D341Med (cell line): Measurements from ENCODE around the gene LIPK.
"Not testable (repeated sequence)": the region's sequence is repeated elsewhere in the genome, so short reads cannot be mapped to it uniquely, and the experiment has no call there.

Experiments
- DNase-seq: peaks from one replicate; pipeline ENCODE4 v3.0.0; 2012; ENCODE audit warnings: low spot score

Gene LIPK, protein sequence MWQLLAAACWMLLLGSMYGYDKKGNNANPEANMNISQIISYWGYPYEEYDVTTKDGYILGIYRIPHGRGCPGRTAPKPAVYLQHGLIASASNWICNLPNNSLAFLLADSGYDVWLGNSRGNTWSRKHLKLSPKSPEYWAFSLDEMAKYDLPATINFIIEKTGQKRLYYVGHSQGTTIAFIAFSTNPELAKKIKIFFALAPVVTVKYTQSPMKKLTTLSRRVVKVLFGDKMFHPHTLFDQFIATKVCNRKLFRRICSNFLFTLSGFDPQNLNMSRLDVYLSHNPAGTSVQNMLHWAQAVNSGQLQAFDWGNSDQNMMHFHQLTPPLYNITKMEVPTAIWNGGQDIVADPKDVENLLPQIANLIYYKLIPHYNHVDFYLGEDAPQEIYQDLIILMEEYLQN

DNA sequence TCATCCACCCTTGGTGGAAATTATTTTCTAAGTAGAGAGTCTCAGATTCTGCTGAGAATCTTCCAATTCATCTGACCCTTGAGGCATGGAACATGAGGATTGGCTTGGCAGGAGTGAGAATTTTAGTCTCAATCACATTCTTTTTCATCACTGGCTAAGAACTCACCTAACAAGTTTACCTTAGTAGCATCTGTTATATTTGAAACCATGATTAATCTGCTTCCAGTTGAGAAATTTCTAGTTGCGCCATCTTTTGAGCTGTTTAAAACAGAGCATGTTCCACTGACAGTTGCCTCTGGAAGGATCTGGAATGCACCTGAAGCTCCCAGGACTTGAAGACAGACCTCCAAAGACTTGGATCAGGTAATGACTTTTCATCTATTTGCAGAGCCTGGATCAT, at the start of gene LIPK:
Gene LIPK, plus strand, starts transcription at position 292 of the 400 bp plus-strand sequence. CDS start 18,295 bp downstream, outside the sequence.
- DNase-seq, result no peak

DNA sequence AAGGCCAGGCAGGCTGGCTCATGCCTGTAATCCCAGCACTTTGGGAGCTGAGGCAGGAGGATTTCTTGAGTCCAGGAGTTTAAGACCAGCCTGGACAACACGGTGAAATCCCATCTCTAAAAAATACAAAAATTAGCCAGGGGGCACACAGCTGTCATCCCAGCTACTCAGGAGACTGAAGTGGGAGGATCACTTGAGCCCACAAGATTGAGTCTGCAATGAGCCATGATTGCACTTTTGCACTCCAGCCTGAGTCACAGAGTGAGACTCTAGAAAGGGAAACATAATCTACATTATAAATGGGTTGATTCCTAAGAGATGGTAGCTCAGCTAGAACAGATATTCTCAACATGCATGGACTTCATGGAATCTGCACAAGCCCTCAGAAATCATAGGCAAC, 48.1 kb upstream of the LIPK start:
- DNase-seq, result no peak

DNA sequence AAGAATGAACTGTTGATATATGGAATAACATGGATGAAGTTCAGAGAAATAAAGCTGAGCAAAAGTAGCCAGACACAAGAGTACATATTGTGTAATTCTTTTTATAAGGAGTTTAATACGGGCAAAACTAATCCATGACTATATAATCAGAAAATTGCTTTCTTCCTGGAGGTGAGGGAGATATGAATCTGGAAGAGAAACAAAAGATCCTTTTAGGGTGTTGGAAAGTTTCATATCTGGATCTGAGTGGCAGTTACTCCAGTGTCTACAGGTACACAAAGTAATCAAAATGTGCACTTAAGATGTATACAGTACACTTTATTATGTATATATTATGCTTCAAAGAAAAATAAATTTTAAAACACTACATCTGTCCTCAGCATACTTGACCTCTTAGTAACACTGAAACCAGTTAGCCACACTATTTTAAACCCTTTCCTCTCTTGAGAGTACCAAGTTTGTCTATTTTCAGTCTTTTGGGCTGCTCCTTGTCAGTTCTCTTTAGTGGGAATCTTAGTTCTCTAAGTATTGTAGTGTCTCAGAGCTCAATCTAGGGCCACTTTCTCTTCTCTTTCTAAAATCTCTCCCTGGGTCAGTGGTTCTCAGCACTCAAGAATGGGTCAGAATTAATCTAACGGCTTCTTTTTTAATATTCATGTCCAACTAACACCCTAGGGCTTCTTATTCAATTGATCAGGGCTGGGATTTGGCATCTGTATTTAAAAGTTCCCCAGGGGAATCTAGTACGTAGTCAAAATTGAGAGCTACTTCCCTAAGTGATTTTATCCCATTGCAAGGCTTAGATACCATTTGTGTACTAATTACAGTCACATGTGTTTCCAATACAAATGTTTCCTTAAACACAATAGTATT, 46.1 kb upstream of the LIPK start:
- no peak for DNase-seq

DNA sequence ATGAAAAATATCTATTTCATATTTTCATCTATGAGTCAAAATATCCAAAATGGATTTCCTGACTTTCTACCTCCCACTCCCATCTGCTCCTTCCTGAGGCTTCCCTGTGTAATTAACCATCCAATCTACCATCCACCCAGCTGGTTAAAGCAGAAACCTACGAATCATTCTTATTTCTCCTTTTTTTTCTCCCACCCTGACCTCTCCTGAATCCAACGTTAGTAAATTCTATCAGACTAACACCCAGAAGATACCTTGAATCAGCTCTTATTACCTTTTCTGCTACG, 45.5 kb upstream of the LIPK start:
- DNase-seq, result no peak

DNA sequence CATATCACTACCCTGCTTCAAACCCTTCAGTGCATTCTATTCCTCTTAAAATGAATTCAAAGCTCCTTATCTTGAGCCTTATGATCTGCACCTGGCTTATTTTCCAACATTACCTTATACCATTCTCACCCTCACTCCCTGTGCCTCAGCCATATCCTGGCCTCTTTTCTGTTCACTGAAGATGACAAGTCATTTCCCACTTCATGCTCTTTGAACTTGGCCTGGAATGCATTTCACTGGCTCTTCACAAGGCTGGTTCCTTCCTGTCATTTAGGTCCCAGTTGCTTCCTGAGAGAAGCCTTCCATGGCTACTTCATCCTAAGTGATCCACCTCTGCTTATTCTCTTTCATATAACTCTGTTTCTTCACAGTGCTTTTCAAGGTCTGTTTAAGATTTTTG, 45.0 kb upstream of the LIPK start:
- DNase-seq, result no peak

DNA sequence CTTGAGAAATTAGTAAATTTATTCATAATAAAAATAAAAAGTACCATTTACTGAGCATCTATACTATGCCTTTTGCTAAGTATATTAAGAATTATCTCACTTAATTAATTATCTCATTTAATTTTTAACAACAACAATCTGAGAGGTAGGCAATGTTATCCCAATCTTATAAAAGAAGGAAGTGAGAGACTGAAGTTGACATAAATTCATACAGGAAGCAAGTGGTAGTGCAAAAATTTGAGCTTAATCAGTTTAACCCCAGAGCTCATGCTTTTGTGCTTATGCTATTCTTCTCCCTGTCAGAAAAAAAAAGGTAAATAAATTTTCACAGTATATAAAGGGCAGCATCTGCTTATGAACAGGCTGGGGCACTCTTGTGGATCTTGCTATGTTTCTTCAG, 44.5 kb upstream of the LIPK start:
- DNase-seq, result no peak

DNA sequence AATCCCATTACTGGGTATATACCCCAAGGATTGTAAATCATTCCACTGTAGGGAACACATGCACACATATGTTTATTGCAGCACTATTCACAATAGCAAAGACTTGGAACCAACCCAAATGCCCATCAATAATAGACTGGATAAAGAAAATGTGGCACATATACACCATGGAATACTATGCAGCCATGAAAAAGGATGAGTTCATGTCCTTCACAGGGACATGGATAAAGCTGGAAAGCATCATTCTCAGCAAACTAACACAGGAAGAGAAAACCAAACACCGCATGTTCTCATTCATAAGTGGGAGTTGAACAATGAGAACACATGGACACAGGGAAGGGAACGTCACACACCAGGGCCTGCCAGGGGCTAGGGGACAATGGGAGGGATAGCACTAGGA, 42.9 kb upstream of the LIPK start:
- not testable (repeated sequence) for DNase-seq

DNA sequence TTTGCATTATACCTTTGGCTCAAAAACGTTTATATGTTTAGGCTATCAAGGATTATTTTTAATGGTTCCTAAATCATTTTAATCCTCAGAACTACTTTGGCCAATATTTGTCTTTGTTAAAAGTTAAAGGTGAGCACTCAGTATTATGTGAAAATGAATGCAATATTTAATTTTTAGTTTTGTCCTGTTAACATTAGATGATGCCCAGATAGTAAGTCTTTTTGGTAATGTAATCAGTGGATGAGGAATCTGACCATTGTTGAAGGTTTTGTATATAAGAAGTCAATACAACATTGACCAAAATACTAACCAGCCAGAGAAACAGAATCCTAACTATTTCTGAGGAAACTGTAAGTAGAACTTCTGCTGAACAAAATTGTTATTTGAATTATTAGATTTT, 41.9 kb upstream of the LIPK start, which contains the start of gene LIPF:
Gene LIPF, plus strand, starts transcription at position 301 of the 400 bp plus-strand sequence. CDS start 2,856 bp downstream, outside the sequence.
- no peak for DNase-seq

DNA sequence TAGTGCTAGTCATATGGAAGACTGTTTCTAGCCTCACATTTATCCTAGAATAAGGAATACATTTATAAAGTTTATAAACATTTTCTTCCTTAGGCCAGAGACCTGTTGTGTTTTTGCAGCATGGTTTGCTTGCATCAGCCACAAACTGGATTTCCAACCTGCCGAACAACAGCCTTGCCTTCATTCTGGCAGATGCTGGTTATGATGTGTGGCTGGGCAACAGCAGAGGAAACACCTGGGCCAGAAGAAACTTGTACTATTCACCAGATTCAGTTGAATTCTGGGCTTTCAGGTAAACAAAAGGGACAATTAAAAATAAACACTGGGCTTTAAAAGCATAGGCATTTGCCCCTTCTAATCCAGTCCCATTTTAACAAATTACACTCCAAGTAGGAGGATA, 37.6 kb upstream of the LIPK start:
- no peak for DNase-seq

DNA sequence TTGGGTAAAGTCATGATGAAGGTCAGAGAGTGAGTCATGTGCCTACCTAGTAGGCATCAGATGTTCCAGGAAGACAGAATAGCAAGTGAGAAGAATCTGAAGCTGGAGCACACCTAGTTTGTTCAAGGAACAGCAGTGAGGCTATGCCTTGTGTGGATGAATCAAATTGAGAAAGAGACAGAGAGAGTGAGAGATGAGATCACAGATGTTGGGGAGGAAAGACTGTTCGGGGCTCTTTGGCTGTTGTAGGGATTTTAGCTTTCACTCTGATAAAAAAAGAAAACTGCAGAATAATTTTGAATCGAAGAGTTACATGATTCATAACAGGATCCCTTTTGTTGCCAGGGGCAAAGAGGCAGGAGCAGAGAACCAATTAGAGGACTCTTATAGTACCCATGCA, 35.6 kb upstream of the LIPK start:
- no peak for DNase-seq

DNA sequence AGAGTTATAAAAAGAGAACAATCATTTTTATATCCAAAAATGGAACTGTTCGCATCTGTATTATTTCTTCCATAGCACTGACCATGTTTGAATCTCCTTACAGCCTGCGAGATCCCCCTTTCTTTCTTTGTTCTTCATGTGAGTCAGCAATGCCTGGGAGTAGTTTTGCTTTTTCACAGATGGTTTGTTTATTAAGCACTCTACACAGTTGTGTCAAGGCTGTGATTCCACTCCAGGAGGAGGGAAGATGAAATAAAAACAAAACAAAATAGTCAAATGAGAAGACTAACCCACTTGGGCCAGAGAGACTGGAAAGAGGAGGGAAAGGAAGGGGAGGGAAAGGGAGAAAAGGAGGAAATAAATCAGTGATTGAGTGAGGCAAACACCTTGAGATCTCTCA, 34.0 kb upstream of the LIPK start:
- no peak for DNase-seq

DNA sequence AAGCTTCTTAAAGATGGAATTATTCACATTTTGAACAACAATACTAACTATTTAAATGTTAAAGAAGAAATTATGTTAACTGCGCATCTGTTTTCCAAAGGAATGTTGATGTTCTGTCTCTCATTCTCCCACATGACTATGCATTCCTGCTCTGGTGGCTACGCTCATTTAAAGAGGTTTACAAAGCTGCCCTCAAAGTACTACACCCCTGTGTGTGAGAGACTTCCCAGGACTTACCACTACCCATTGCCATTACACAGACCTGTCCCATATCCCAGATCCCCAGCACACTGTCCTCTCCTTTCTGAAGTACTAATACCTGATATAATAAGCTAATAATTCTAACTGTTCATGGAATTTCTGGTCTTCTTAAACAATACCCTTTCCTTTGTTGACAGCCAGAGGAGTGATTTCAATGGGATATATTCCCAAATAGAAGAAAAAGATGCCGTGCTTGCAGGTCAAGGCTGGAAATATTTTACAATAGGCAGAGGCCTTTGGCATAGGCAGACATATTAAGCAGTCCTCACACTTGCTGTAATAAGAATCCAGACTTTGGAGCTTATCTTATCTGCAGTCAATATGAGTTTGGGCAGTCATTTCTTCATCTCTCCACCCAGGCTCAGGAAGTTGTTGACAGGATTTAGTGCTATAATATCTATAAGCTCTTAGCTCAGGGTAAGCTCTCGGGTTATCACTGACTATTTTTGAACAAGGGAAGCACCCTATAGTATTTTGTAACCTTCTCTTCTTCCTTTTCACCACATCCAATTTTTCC, 29.6 kb upstream of the LIPK start:
- DNase-seq, result no peak

DNA sequence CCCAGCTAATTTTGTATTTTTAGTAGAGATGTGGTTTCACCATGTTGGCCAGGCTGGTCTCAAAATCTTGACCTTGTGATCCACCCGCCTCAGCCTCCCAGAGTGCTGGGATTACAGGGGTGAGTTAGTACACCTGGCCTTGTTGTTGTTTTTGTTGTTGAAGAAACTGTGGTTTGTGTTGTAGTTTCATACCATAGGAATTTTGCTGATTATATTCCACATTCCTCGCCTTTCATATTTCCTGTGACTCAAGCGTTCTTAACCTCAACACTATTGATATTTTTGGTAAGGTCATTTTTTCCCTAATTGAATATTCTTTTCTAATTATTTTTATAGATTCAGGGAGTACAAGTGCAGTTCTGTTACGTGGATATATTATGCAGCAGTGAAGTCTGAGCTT, 25.1 kb upstream of the LIPK start:
- DNase-seq, result no peak

DNA sequence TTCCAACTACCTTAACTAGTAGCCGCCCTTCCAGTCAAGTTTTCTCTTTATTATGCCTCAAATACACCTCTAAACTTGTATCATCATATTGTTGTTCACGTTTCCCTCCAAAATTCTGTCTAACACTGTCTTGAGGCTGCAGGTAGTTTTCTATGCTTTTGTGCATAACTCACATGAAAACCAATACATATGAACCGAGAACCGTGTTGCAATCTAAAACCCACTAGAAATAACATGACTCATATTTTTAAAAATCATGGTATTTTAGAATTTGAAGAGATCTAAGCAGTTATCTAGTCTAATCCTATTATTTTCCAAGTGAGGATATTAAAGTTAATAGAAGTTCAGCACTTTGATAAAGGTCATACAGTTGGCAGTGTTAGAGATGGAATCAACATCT, 23.6 kb upstream of the LIPK start:
- no peak for DNase-seq

DNA sequence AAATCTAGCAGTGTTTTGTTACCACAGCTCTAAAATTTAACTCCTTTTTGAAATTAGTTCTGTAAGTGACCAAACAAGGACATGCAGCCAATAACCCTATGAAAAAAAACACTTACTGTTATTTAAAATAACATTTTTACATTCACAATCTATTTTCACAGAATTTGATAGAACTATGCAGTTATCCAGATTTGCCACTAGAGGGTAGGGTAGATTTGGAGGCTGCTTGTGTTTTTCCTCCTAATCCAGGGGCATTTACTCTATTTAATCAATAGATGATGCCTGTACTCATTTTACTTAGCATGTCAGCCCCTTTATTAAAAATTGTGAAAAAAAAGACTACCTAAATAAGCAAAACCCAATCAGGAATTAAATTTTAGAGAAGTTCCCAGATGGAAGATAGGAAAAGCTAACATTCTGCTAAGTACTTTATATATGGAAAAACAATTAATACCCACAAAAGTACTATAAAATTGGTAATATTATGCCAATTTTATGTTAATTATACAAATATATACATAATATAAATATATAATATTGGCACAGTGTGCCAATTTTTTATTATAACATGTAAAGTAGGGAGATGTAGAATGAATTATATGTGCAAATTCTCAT, 18.1 kb upstream of the LIPK start:
- DNase-seq, result peak; percentile 12

DNA sequence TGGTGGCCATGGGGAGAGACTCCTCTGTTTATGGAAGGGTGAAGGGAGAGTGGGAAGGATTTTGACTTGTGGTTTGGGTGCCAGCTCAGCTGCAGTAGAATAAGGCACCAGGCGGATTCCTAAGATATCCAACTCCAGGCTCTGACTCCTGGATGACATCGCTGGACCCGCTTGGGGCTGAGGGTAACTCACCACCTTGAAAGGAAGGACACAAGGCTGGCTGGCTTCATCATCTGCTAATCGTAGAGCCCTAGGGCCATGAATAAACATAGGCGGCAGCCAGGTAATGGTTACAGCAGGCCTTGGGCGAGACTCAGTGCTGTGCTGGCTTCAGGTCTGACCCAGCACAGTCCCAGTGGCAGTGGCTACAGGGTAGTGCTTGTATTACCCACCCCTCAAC, 16.7 kb upstream of the LIPK start:
- no peak for DNase-seq

DNA sequence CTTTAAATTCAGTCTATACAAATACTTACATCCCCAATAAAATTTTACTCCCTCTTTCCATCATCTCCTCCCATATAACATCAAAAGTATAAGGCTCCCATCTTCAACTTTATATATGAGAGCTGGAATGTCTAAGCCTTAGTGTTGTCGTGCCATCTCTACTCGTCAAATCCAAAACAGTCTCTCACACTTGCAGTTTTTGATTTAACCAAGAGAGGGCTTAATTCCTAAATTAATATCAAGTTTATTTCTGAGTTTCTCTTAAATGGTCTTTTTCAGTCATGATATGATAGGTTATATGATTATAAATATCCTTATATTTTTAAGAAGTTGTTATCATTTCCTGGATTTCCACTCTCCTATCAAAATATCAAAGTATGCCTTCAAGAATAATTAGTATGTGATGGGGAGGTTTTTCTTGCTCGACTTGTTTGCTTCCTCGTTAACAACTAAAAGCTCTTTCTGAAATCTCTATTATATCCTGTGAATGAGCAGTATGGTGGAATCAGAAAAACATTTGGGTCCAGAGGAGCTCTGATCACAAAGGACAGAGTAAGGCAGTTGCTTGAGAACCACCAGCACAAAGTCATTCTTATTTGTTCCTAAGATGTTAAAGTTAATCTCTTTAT, 12.5 kb upstream of the LIPK start:
- no peak for DNase-seq

DNA sequence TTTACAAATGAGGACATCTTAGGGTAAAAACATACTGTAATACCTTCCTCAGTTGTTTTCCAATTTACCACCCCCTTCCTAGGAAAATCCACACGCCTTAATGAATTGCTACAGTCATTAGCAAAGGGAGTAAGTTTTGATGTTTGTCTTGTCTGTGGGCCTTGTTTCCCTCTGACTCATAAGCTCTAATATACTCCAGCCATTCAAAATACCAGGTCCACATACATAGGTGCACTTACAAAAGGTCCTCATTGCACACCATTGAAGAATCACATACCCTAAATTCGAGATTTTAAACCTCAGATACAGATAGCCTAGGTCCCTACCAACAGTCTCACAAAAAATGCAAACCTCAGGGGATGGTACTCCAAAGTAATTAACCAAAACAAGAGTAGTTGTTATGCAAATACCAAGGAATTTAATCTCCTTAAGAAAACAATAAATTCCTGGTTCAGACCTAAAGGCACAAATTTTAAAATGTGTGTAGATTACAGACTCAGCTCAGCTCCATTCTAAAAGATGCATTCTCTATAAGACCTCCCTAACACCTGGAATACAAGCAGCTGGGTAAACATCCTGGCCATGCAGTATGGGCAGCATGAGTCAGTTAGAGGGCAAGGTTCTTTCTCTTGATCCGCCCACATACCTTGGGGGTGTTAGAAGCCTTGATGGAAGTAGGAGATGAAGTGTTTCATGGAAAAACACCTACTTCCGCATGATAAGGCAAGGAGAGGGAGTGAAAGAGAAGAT, 3.0 kb upstream of the LIPK start:
- no peak for DNase-seq

DNA sequence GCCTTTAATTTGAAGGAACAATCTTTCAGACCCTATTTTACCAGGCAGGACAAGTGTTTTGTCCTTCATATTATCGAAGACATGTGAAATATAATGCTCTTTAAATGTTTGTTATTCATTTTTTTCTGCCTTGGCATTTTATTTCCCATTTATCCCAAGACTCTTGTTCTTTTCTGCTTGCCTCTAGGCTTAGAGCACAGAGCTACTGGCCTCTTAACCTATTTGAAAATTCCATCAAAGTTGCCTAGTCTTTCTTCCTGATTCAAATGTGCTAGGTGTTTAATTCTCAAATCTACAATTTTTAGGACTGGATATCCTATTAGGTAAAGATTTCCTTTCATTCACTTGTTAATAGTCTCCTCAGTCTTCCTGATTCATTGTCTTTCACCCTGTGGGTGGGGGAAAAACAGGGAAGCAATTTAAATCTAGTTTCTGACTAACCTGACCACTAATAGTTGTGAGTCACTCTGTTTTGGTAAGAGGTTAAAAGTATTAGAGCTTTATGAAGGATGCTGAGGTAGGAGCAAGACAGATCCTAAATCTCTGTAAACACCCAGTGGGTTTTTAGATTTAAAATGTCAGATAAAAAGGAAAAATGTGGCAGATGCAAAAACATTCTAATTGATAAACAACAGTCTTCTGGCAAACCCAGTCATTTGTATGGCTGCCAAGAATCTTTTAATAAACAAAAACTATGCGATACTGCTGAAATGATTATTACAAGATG, 1.5 kb downstream of the LIPK start:
- no peak for DNase-seq

DNA sequence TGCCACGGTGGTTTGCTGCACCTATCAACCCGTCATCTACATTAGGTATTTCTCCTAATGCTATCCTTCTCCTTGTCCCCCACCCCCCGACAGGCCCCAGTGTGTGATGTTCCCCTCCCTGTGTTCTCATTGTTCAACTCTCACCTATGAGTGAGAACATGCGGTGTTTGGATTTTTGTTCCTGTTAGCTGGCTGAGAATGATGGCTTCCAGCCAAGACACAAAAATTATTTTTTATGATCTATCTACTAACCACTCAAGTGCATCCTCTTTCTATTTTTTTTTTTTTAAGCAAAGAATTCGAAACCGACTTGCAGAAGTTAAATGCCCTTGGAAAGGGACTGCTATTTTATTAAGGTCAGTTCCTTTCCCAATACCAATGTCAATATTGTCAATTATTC, 3.3 kb downstream of the LIPK start:
- not testable (repeated sequence) for DNase-seq
